T-helper 2 cell treated with Interferon-gamma antibody and Interleukin-4, amounts not matched to agents 100 ng/mL and 5 ng/mL, for 36 hours (primary cell): ENCODE data around the gene RALY. TPM values are rescaled to one million over a fixed set of nuclear protein-coding genes. Genes with fewer than 3 reads are reported as not detected.

Source experiments
- intact Hi-C: fragments of 100-400 bp; cut with micrococcal nuclease; formaldehyde crosslinking; loops from one replicate; pipeline ENCODE4 v1.15.1; 2023
- total RNA-seq: library from RNA; stranded (reverse); gene quantifications from 2 replicates; pipeline ENCODE4 v1.2.3, GENCODE V29; 2022

RALY gene
- total RNA-seq, 1 donor from 2014 or later, result 193 TPM

- intact Hi-C loops, result no loop called here
Observed at GRCh38 chr20:34075647-34076046, 81.9 kb downstream of the RALY start.

- intact Hi-C loops, result no loop called here
Observed at GRCh38 chr20:34076952-34077351, 83.2 kb downstream of the RALY start.

- intact Hi-C loops, result no loop called here
Observed at GRCh38 chr20:34078540-34078939, 84.8 kb downstream of the RALY start.

GRCh38 chr20:34079818-34080217 lies 86.1 kb downstream of the RALY start:
- intact Hi-C loops, result no loop called here

- intact Hi-C loops, result no loop called here
Observed at GRCh38 chr20:34082232-34082887, 88.6 kb downstream of the RALY start.

- intact Hi-C loops, result no loop called here
Observed at GRCh38 chr20:34083137-34083536, 89.4 kb downstream of the RALY start.

- intact Hi-C loops, result no loop called here
Observed at GRCh38 chr20:34083781-34084180, 90.1 kb downstream of the RALY start.

GRCh38 chr20:34084227-34084923 lies 90.7 kb downstream of the RALY start:
- intact Hi-C loops, result no loop called here

- intact Hi-C loops, result no loop called here
Observed at GRCh38 chr20:34085544-34086040, 91.9 kb downstream of the RALY start.

- intact Hi-C loops, result no loop called here
Observed at GRCh38 chr20:34088305-34089174, 94.8 kb downstream of the RALY start.

GRCh38 chr20:34089175-34089479 lies 95.4 kb downstream of the RALY start:
- intact Hi-C loops, result no loop called here

GRCh38 chr20:34089655-34090345 lies 96.1 kb downstream of the RALY start:
- intact Hi-C loops, result no loop called here

GRCh38 chr20:34090645-34091044 lies 96.9 kb downstream of the RALY start:
- intact Hi-C loops, result no loop called here

- intact Hi-C loops, result no loop called here
Observed at GRCh38 chr20:34091637-34092200, 98.0 kb downstream of the RALY start.

- intact Hi-C loops, result no loop called here
Observed at GRCh38 chr20:34093895-34094294, 100.2 kb downstream of the RALY start.

GRCh38 chr20:34095825-34096224 lies 102.1 kb downstream of the RALY start:
- intact Hi-C loops, result no loop called here

- intact Hi-C loops, result no loop called here
Observed at GRCh38 chr20:34096699-34097444, 103.2 kb downstream of the RALY start.

- intact Hi-C loops, result no loop called here
Observed at GRCh38 chr20:34098570-34098969, 104.9 kb downstream of the RALY start.

- intact Hi-C loops, result no loop called here
Observed at GRCh38 chr20:34099675-34100074, 106.0 kb downstream of the RALY start.

- intact Hi-C loops, result no loop called here
Observed at GRCh38 chr20:34100576-34100975, 106.9 kb downstream of the RALY start.
